DOHH2 (cell line): ENCODE measurements around the gene RFC5.
A peak's percentile ranks its signal among the peaks of the same experiment; 100 is the strongest.

Experiments
- H3F3A ChIP-seq: fragments of 200-600 bp; sonication (generic), shearing (Covaris generic); 2 replicates; pipeline ENCODE4 v1.6.0; 2016; ENCODE audit warnings: antibody characterized with exemption, mild to moderate bottlenecking; ENCODE audit not compliant: control insufficient read depth, insufficient read depth
- H3K27ac ChIP-seq: fragments of 200-600 bp; sonication (generic); 2 replicates; pipeline ENCODE4 v1.5.1; 2014; ENCODE audit warnings: low read depth, mild to moderate bottlenecking, low read length, moderate library complexity
- H3K27me3 ChIP-seq: fragments of 200-600 bp; sonication (generic); 2 replicates; pipeline ENCODE4 v1.6.1; 2014; ENCODE audit warnings: mild to moderate bottlenecking, low read length, mixed read lengths; ENCODE audit not compliant: control insufficient read depth
- H3K36me3 ChIP-seq: fragments of 200-600 bp; sonication (generic); 2 replicates; pipeline ENCODE4 v1.6.1; 2014; ENCODE audit warnings: mild to moderate bottlenecking, low read length, moderate library complexity, mixed read lengths; ENCODE audit not compliant: control insufficient read depth
- H3K4me1 ChIP-seq: fragments of 200-600 bp; sonication (generic); 2 replicates; pipeline ENCODE4 v1.6.1; 2014; ENCODE audit warnings: mild to moderate bottlenecking, low read length, mixed read lengths; ENCODE audit not compliant: control insufficient read depth
- H3K4me2 ChIP-seq: fragments of 200-600 bp; sonication (generic); 2 replicates; pipeline ENCODE4 v1.6.0; 2014; ENCODE audit warnings: mild to moderate bottlenecking, low read length, moderate library complexity
- H3K4me3 ChIP-seq: fragments of 200-600 bp; sonication (generic); 2 replicates; pipeline ENCODE4 v1.5.1; 2014; ENCODE audit warnings: mild to moderate bottlenecking, low read length, mixed read lengths
- H3K79me2 ChIP-seq: fragments of 200-600 bp; sonication (generic); 2 replicates; pipeline ENCODE4 v1.6.1; 2014; ENCODE audit warnings: mild to moderate bottlenecking, low read length, mixed read lengths; ENCODE audit not compliant: control insufficient read depth
- H3K9me2 ChIP-seq: fragments of 200-600 bp; sonication (generic); replicated peaks from 2 replicates; pipeline ENCODE4 v1.6.1; 2014; ENCODE audit warnings: mild to moderate bottlenecking, low read length, mixed read lengths; ENCODE audit not compliant: control insufficient read depth
- H3K9me3 ChIP-seq: fragments of 200-600 bp; sonication (generic); 2 replicates; pipeline ENCODE4 v1.6.1; 2014; ENCODE audit warnings: antibody characterized with exemption, low read length, mixed read lengths; ENCODE audit not compliant: control insufficient read depth, insufficient read depth
- H4K20me1 ChIP-seq: fragments of 200-600 bp; sonication (generic); 2 replicates; pipeline ENCODE4 v1.6.0; 2014; ENCODE audit warnings: low read depth, mild to moderate bottlenecking, antibody characterized with exemption, low read length, moderate library complexity; ENCODE audit not compliant: control insufficient read depth, insufficient read depth
- CTCF ChIP-seq: fragments of 200-600 bp; sonication (generic); IDR thresholded peaks from one replicate; pipeline ENCODE4 v1.5.1; 2014; ENCODE audit warnings: antibody characterized with exemption, mild to moderate bottlenecking, low read depth, low read length; ENCODE audit not compliant: poor library complexity, severe bottlenecking
- EZH2phosphoT487 ChIP-seq: fragments of 200-600 bp; sonication (generic); IDR thresholded peaks from 2 replicates; pipeline ENCODE4 v1.6.1; 2017; ENCODE audit warnings: borderline replicate concordance, mild to moderate bottlenecking, antibody characterized with exemption, low read length, moderate library complexity, mixed read lengths

Gene RFC5

GRCh38 chr12:118061011-118061872 lies 44.7 kb downstream of the RFC5 start, which contains the start of gene WSB2:
Gene WSB2, minus strand, starts transcription at chr12:118061179. Its CDS starts 131 bp downstream, at chr12:118061048.
- Histone ChIP-seq H3K4me1 (peaks cover 35% of the 10 kb centered on the region), H3K79me2 (no peaks in the 10 kb centered on the region), H3F3A (peaks cover 10% of the 10 kb centered on the region; the same call in 1 of the 2 replicates), H3K4me3 (peak within 1 kb of the TSS; percentile 71), H3K36me3 (no peaks in the 10 kb centered on the region), H3K9me3 (no peaks in the 10 kb centered on the region), H3K27ac (no peak within 1 kb of the TSS), H3K27me3 (peaks cover 69% of the 10 kb centered on the region), H3K4me2 (peak within 1 kb of the TSS; percentile 80), H4K20me1 (peaks cover 5% of the 10 kb centered on the region; the same call in 1 of the 2 replicates), H3K9me2 (no peaks in the 10 kb centered on the region)
- TF ChIP-seq CTCF (no peak), EZH2phosphoT487 (no peak)

- Histone ChIP-seq H3K27me3 (peaks cover 78% of the 10 kb centered on the region), H3K79me2 (no peaks in the 10 kb centered on the region), H3K27ac (no peak overlapping the region), H3K4me3 (peak overlapping the region; percentile 71), H3K36me3 (no peaks in the 10 kb centered on the region), H4K20me1 (peaks cover 5% of the 10 kb centered on the region; the same call in 1 of the 2 replicates), H3K9me3 (no peaks in the 10 kb centered on the region), H3F3A (peaks cover 10% of the 10 kb centered on the region; the same call in 1 of the 2 replicates), H3K4me2 (peak overlapping the region; percentile 80), H3K9me2 (no peaks in the 10 kb centered on the region), H3K4me1 (peaks cover 35% of the 10 kb centered on the region)
- no peak for TF ChIP-seq CTCF
- peak; percentile 96 for TF ChIP-seq EZH2phosphoT487
Measured at GRCh38 chr12:118061873-118062843, 45.7 kb downstream of the RFC5 start.

GRCh38 chr12:118063576-118064391 lies 47.3 kb downstream of the RFC5 start:
- Histone ChIP-seq H3K4me2 (no peak overlapping the region), H3K27ac (no peak overlapping the region)

More at GRCh38 chr12:118063576-118064391, 47.3 kb downstream of the RFC5 start:
- H3K4me1 ChIP-seq = peaks cover 35% of the 10 kb centered on the region
- H3K9me2 ChIP-seq = no peaks in the 10 kb centered on the region
- H4K20me1 ChIP-seq = peaks cover 5% of the 10 kb centered on the region; the same call in 1 of the 2 replicates
- H3K9me3 ChIP-seq = no peaks in the 10 kb centered on the region
- TF ChIP-seq EZH2phosphoT487 = no peak
- TF ChIP-seq CTCF = no peak
- no peaks in the 10 kb centered on the region for H3K36me3 ChIP-seq
- H3K27me3 ChIP-seq = peaks cover 82% of the 10 kb centered on the region
- H3K79me2 ChIP-seq = no peaks in the 10 kb centered on the region
- H3F3A ChIP-seq = peaks cover 10% of the 10 kb centered on the region; the same call in 1 of the 2 replicates
- H3K4me3 ChIP-seq = no peak overlapping the region
